ENCODE data around the gene TLR6.

TLR6 gene, protein sequence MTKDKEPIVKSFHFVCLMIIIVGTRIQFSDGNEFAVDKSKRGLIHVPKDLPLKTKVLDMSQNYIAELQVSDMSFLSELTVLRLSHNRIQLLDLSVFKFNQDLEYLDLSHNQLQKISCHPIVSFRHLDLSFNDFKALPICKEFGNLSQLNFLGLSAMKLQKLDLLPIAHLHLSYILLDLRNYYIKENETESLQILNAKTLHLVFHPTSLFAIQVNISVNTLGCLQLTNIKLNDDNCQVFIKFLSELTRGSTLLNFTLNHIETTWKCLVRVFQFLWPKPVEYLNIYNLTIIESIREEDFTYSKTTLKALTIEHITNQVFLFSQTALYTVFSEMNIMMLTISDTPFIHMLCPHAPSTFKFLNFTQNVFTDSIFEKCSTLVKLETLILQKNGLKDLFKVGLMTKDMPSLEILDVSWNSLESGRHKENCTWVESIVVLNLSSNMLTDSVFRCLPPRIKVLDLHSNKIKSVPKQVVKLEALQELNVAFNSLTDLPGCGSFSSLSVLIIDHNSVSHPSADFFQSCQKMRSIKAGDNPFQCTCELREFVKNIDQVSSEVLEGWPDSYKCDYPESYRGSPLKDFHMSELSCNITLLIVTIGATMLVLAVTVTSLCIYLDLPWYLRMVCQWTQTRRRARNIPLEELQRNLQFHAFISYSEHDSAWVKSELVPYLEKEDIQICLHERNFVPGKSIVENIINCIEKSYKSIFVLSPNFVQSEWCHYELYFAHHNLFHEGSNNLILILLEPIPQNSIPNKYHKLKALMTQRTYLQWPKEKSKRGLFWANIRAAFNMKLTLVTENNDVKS

DNA sequence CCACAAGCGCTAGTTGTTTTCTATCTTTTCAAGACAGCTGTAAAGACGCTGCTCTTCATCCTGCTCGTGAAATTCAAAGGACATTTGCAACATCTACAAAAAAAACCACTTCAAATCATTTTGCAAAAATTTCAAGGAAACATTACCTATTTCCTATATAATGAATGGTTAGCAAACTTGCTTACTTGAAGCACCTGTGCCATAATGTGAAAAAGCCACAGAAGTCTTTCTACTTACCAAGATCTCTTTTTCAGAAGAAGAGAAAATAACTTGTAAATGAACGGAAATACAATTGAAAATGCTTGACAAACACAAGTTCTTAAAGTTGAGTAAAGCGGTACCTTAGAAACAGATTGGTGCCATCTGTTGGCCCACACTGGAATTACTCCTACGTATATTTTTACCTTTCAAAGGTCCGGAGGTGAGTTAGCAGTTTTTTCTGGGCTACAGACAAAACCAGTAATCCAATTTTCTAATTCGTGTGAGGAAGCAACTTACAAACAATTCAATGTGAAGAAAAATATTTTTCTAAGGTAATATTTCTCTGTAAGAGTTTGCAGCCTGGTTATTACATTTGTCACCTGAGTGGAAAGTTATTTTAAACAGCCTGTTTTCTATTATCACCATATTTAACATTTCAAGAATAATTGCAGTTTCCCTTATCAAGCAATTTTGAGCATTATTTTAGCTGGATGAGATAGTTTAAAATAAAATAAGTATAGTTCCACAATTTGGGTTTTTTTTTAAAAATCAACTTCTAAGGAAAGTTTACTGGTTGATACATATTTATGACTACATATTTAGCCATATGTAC, at the start of gene TLR6:
TLR6 (minus strand) TSS at position 294 of the 814 bp plus-strand sequence. CDS start 27,344 bp downstream, outside the sequence.
- peak; percentile 81 for DNase-seq (ENCODE audit: low spot score)

GRCh38 chr4:38905652-38906385, 49.2 kb upstream of the TLR6 start:
- DNase-seq (ENCODE audit: low spot score) = no peak

GRCh38 chr4:38904682-38905081, 48.1 kb upstream of the TLR6 start:
- no peak for DNase-seq (ENCODE audit: low spot score)

- peak; percentile 38 for DNase-seq (ENCODE audit: low spot score)
These were observed 47.6 kb upstream of the TLR6 start for GRCh38 chr4:38904090-38904666.

- DNase-seq (ENCODE audit: low spot score) = peak; percentile 40
These were observed 46.1 kb upstream of the TLR6 start for GRCh38 chr4:38902695-38903094.

DNA sequence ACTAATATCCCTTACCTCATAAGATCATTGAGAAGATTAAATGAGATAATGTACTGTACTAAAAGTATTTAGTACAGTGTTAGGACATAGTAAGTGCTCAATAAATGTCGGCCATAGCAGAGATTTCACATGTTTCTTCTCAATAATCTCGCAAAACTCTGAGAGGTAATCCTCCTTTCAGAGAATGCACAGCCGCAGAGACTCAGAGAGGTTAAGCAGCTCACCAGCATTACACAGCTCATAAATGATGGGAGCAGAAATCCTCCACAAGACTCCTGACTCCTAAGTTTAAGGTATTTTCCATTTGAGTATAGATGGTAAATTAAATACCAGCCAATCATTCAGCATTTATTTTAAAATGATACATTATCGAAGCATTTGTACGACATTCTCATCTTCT, 45.6 kb upstream of the TLR6 start:
- DNase-seq (ENCODE audit: low spot score) = no peak

DNA sequence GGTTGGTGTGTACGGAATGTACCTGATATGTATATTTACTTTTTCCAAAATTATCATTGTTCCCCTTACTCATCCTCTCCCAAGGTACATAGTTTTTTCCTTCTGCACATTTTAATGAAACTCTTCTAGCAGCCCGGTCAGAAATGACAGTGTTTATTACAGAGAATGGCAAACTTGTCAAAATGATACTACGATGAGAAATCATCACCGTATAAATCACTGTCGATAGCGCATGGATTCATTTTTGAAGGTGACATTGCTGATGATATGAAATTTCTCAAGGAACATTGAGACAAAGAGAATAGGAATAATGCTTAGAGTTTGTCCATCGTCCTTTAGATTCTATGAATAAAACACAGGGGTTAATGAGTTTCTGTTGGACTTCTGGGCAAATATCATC, 41.6 kb upstream of the TLR6 start:
- no peak for DNase-seq (ENCODE audit: low spot score)

DNA sequence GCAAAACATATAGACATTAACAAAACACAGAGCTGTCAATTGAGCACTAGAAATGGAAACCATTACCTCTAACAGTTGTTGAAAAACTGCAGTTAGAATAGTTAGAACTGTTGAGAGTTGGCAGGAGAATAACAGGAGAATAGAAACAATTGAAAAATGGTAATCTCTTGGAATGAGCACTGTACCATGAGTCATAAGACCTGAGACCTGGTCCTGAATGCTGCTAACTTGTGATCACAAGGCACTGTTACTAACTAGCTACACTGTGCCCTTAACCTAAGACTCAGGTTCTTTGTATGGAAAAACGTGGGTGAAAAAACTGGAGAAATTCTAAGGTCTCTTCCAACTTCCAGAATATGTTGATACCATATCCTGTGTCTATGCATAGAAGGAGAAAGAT, 40.3 kb upstream of the TLR6 start:
- DNase-seq (ENCODE audit: low spot score) = peak; percentile 15

DNA sequence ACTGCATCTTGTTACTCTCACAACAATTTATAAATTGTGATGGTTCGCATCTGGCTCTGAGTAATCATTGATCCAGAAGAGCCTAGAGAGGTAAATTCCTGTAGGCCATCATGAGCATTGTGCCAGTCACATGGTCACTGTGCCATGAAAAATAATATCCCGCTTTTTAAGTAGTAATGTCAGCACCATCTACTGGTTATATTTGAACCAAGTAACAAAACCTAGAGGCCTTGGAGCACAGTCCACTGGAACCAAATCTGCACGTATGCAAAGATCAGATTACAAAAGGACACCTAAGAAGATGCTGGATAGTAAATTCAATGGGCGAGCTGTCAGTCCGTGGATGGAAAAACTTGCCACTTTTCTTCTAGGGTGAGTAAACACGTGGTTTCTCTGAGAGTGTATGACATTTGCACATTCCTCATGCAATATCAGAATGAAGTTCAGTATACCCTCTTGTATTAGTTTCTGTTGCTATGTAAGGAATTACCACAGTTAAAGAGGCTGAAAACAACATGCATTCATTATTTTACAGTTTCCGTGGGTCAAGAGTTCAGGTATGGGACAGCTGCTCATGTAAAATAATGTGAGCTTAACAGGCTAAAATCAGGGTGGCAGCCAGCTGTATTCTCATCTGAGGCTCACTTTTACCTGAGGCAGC, 37.8 kb upstream of the TLR6 start:
- peak; percentile 53 for DNase-seq (ENCODE audit: low spot score)

- peak; percentile 44 for DNase-seq (ENCODE audit: low spot score)
These were observed 34.7 kb upstream of the TLR6 start for GRCh38 chr4:38891051-38891983.

GRCh38 chr4:38889143-38889542, 32.5 kb upstream of the TLR6 start:
- DNase-seq (ENCODE audit: low spot score) = peak; percentile 81

- DNase-seq (ENCODE audit: low spot score) = no peak
These were observed 27.6 kb upstream of the TLR6 start for GRCh38 chr4:38884254-38884653.

GRCh38 chr4:38876636-38877035, 20.0 kb upstream of the TLR6 start:
- no peak for DNase-seq (ENCODE audit: low spot score)

DNA sequence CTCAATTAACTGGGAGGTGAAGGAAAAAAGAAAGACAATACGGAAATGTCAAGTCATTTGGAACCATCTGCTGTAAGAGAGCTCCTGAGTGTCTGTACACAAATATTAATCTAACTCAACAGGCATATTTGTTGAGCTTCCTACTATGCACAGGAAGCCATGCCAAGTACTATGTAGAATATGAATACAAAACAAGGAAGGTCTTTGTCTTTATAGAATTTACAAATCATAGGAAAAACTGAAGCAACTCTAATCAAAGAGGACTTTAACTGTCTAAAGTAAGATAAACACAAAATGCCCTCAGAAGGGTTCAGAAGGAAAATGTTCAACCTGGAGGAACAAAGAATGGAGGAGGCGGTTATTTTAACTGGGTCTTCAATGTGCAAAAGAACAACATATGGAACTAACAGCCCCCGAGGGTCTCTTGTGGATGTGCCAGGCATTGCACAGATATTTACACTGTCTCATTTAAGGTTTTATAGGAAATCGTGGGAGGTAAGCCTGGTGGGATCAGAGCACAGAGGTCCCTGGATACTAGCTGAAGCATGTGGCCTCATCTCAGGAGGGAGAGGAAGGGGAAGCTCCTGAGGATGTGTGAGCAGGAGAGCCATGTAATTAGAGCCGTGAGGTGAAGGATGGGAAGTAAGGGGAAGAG, 16.8 kb upstream of the TLR6 start:
- no peak for DNase-seq (ENCODE audit: low spot score)

DNA sequence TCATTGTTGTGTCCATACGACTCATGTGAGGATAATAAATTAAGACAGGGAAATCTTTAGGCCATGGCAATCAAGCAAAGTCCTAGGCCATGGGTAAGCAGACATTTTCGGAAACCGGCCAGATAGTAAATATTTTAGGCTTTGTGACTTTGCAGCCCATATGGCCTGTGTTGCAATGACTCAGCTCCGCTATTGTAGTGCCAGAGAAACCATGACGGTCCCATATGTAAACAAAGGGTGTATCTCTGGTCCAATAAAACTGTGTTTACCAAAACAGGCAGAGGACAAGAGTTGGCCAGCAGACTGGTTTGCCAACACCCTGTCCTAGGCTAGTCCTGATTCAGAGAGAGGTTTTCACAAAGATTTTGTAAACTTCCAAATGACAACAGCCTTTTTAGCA, 16.0 kb upstream of the TLR6 start:
- DNase-seq (ENCODE audit: low spot score) = no peak

- no peak for DNase-seq (ENCODE audit: low spot score)
These were observed 15.0 kb upstream of the TLR6 start for GRCh38 chr4:38871593-38871992.

DNA sequence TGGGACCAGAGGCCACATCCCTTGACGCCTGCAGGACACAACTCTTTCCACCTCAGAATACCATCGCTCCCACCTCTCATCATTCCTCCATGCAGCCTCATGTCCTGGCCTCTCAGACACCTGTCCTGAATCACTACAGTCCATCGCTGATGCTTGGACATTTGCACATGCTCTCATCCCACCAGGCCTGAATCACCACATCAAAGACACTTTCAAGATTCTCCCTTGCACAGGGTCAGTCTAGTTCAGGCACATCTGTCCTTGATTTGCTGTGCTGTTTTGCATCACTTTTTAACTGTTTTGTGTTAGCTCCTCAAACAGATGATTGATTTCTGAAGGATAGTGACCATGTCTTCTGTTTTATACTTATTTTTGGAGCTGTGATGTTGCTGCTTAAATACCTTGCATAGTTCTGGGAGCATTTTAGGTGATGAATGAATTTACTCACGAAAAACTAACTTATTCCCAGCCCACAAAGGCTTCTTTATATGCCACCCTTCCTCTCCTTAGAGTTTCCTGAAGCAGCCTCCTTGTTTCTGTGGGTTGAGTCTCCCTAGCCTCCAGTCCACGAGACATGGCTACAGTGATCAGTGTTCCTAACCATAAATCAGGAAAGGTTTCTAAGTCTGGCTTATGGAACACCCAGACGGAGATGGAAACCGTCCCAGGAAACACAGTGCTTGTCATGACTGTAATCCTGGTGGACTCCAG, 13.6 kb upstream of the TLR6 start:
- DNase-seq (ENCODE audit: low spot score) = no peak

GRCh38 chr4:38869511-38869910, 12.9 kb upstream of the TLR6 start:
- DNase-seq (ENCODE audit: low spot score) = no peak
